Ovary (tissue), 9 donors: ENCODE measurements around the gene ELFN1. TPM values are rescaled to one million over a fixed set of nuclear protein-coding genes. Genes with fewer than 3 reads are reported as not detected.

Experiments
- DNase-seq, 5 donors: peaks; one replicate each; pipeline ENCODE4 v3.0.0-alpha.2; 2019 to 2020
- H3K27ac ChIP-seq, 2 donors: fragments of 200-600 bp; one replicate each; pipeline versions ENCODE4 v1.5.1 to v1.8.0; 2019 to 2022
- H3K27me3 ChIP-seq: fragments of 200-600 bp; one replicate; pipeline ENCODE4 v1.8.0; 2022
- H3K36me3 ChIP-seq: fragments of 200-600 bp; sonication (generic); one replicate; pipeline ENCODE4 v1.5.1; 2019
- H3K4me1 ChIP-seq: one replicate; pipeline ENCODE4 v1.8.1; 2013; ENCODE audit warnings: mild to moderate bottlenecking, moderate library complexity; ENCODE audit not compliant: insufficient read depth
- H3K4me3 ChIP-seq: fragments of 200-600 bp; sonication (generic); one replicate; pipeline ENCODE4 v1.5.1; 2017
- H3K9me3 ChIP-seq, 2 donors: fragments of 200-600 bp in 1 of 2; sonication (generic) in 1 of 2; one replicate each; pipeline versions ENCODE4 v1.5.1 to v1.8.1; 2013 to 2019; ENCODE audit warnings: mild to moderate bottlenecking in 1 of 2, moderate library complexity in 1 of 2
- EP300 ChIP-seq: sonication (generic); formaldehyde crosslinking; IDR thresholded peaks from one replicate; pipeline ENCODE4 v1.6.1; 2017; ENCODE audit warnings: antibody characterized with exemption
- POLR2A ChIP-seq: fragments of 450-650 bp; IDR thresholded peaks from one replicate; pipeline ENCODE4 v1.6.1; 2017; ENCODE audit warnings: antibody characterized with exemption, mild to moderate bottlenecking, moderate library complexity
- WGBS, 3 donors: extraction: QIAGEN DNeasy Blood & Tissue Kit in 1 of 3; methylation state at CpG; one replicate each; pipeline versions ENCODE4 v1.1.5 to v1.1.7; 2013 to 2017; 5-methylcytosine and 5-hydroxymethylcytosine counted together
- intact Hi-C, 4 donors: fragments of 100-400 bp; cut with DNase I; formaldehyde crosslinking; loops; one replicate each; pipeline versions ENCODE4 v1.11.0 to v1.15.1; 2022 to 2023
- polyA plus RNA-seq, 2 donors: library from polyadenylated mRNA; stranded (reverse); fragments of 200-250 nt in 1 of 2; fragments of 350-450 nt in 1 of 2; fragmentation: Illumina TruSeq in 1 of 2; extraction: RNeasy Lipid Tissue Mini Kit (QIAGEN cat#74804) in 1 of 2; gene quantifications; one replicate each; pipeline ENCODE4 v1.2.3, GENCODE V29; 2013 to 2014
- total RNA-seq, 7 donors: library from RNA; depleted of rRNA in 2 of 7; stranded (reverse); fragments of >200 nt in 2 of 7; fragmentation: NEBNext Ultra II Directional in 3 of 7; extraction: Animal tissue kit (Norgen Biotek cat#: 25700) in 3 of 7; gene quantifications; one replicate each; pipeline versions ENCODE4 v1.1.0 to v1.2.4, GENCODE V29; 2016 to 2023
- TF ChIP-seq, protein P1 (sequence below), 3 donors: fragments of 450-650 bp in 2 of 3; fragments of 200-600 bp in 1 of 3; IDR thresholded peaks; one replicate each; pipeline versions ENCODE4 v1.5.1 to v1.8.0; 2016 to 2022; ENCODE audit warnings: antibody characterized with exemption in 3 of 3, mild to moderate bottlenecking in 1 of 3
- donor health status: DM: no; HTN: no; CAD: no; lungs with moderate emphysema.
- donor health status: DM: no; HTN: no; CAD: no.
- donor health status: Bipolar disorder and iron deficiency.
- donor health status: DM: yes; HTN: yes; CAD: no.
- donor health status: DM: no; HTN: no; CAD: no.
- donor health status: DM: yes; HTN: yes; CAD: no.

The ELFN1 gene
- total and polyA plus RNA-seq, 9 donors, result 0.05 to 1.5 (median 0.60) TPM

DNA sequence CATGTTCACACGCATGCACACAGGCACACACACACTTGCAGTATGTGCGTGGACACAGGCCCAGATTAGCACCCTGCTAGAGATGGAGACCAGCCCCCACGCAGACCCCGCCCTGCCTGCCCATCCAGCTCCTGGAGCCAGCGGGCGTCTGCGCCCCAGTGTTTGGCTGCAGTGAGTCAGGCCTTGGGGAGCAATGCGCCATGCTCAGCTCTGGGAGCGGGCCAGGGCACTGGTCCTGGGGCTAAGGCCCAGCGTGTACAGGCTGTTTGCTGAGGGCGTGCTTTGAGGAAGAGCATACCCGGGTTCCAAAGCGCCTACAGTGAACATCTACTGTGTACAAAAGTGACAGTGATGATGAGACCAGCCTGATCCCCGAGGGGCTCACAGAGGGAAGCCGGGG, 16.0 kb upstream of the ELFN1 start:
- no peak overlapping the region for H3K27ac ChIP-seq
- H3K27me3 ChIP-seq, result no peaks in the 10 kb centered on the region
- intact Hi-C loops, result no loop called here
- no peaks in the 10 kb centered on the region for H3K9me3 ChIP-seq
- H3K4me1 ChIP-seq, result no peaks in the 10 kb centered on the region
- no peaks in the 10 kb centered on the region for H3K36me3 ChIP-seq
- DNase-seq, result no peak
- H3K4me3 ChIP-seq, result no peak overlapping the region
- 74 to 79% (median 79%) methylated on average over 15 of the region's 15 CpGs for WGBS, 3 donors
- no peak for TF ChIP-seq EP300
- TF ChIP-seq, protein P1, sequence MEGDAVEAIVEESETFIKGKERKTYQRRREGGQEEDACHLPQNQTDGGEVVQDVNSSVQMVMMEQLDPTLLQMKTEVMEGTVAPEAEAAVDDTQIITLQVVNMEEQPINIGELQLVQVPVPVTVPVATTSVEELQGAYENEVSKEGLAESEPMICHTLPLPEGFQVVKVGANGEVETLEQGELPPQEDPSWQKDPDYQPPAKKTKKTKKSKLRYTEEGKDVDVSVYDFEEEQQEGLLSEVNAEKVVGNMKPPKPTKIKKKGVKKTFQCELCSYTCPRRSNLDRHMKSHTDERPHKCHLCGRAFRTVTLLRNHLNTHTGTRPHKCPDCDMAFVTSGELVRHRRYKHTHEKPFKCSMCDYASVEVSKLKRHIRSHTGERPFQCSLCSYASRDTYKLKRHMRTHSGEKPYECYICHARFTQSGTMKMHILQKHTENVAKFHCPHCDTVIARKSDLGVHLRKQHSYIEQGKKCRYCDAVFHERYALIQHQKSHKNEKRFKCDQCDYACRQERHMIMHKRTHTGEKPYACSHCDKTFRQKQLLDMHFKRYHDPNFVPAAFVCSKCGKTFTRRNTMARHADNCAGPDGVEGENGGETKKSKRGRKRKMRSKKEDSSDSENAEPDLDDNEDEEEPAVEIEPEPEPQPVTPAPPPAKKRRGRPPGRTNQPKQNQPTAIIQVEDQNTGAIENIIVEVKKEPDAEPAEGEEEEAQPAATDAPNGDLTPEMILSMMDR (IDR thresholded peaks at IDR 0.05), result no peak
- TF ChIP-seq POLR2A, result no peak

- Histone ChIP-seq H3K27ac (no peak overlapping the region), H3K27me3 (no peaks in the 10 kb centered on the region), H3K36me3 (no peaks in the 10 kb centered on the region), H3K4me3 (no peak overlapping the region), H3K4me1 (no peaks in the 10 kb centered on the region), H3K9me3 (no peaks in the 10 kb centered on the region)
- intact Hi-C loops, result no loop called here
- TF ChIP-seq, protein P1 (IDR thresholded peaks at IDR 0.05), result no peak
- TF ChIP-seq EP300, result no peak
- no peak for TF ChIP-seq POLR2A
- DNase-seq, result no peak
- 80 to 86% (median 83%) methylated on average over 32 of the region's 32 CpGs for WGBS, 3 donors
Observed at GRCh38 chr7:1654738-1655475, 15.2 kb upstream of the ELFN1 start.

- H3K27ac ChIP-seq, result no peak overlapping the region
- intact Hi-C loops, result loop anchor here (5.0 to 10.0 kb wide), 4 partner anchors 548 to 688 kb away; no protein-coding TSS in a partner anchor
- H3K27me3 ChIP-seq, result no peaks in the 10 kb centered on the region
- no peaks in the 10 kb centered on the region for H3K9me3 ChIP-seq
- no peaks in the 10 kb centered on the region for H3K36me3 ChIP-seq
- peaks cover 2% of the 10 kb centered on the region for H3K4me1 ChIP-seq
- no peak for DNase-seq
- H3K4me3 ChIP-seq, result no peak overlapping the region
- TF ChIP-seq, protein P1 (IDR thresholded peaks at IDR 0.05), result no peak
- TF ChIP-seq POLR2A (no peak), EP300 (no peak)
- 61 to 68% (median 61%) methylated on average over 8 of the region's 8 CpGs for WGBS, 3 donors
Observed at GRCh38 chr7:1659696-1660095, 10.4 kb upstream of the ELFN1 start.

DNA sequence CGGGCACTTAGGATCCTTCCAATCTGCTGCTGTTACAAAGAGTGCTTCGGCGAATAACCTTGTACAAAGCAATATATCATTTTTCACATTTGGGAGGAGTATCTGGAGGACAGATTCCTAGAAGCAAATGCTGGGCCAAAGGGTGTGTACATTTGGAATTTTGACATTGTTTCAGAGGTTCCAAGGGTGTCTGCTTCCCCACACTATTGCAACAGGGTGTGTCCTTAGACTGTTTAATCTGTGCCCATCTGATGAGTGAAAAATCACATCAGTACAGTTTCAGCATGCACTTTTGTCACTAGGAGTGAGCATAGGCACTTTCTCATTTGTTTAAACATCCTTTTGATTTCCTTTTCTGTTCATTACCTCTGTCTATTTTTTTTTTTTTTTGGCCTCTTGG, 8.6 kb upstream of the ELFN1 start:
- peaks cover 4% of the 10 kb centered on the region for H3K4me1 ChIP-seq
- no peak for DNase-seq
- H3K27ac ChIP-seq, result no peak overlapping the region
- H3K4me3 ChIP-seq, result no peak overlapping the region
- intact Hi-C loops, result loop anchor here (5.0 to 10.0 kb wide), 4 partner anchors 546 to 686 kb away; no protein-coding TSS in a partner anchor
- H3K9me3 ChIP-seq, result no peaks in the 10 kb centered on the region
- 10 to 18% (median 14%) methylated on average over 3 of the region's 3 CpGs for whole genome bisulfite sequencing, 3 donors
- no peaks in the 10 kb centered on the region for H3K36me3 ChIP-seq
- TF ChIP-seq POLR2A (no peak), EP300 (no peak)
- TF ChIP-seq, protein P1 (IDR thresholded peaks at IDR 0.05), result no peak
- H3K27me3 ChIP-seq, result peaks cover 7% of the 10 kb centered on the region
